SK-N-SH treated with all-trans-retinoic acid at 6 μM for 48 hours (cell line): ENCODE results near the gene RGL3.
"Not testable (repeated sequence)": the region's sequence is repeated elsewhere in the genome, so short reads cannot be mapped to it uniquely, and the experiment has no call there.

Experiments
- ATAC-seq: fragments of 200-7000 bp; cut with Tn5 transposase; 3 replicates; pipeline ENCODE4 v1.9.1; 2020; ENCODE audit warnings: mild to moderate bottlenecking, moderate library complexity
- ARNTL ChIP-seq: fragments of 450-650 bp; formaldehyde crosslinking; IDR thresholded peaks from 2 replicates; pipeline ENCODE4 v1.5.0; 2020; ENCODE audit warnings: low read depth, mild to moderate bottlenecking, moderate library complexity, borderline replicate concordance
- BACH2 ChIP-seq: fragments of 250-450 bp; sonication (Bioruptor Pico); IDR thresholded peaks from 2 replicates; pipeline ENCODE4 v1.9.0; 2021; ENCODE audit warnings: mild to moderate bottlenecking, borderline replicate concordance
- CSDC2 ChIP-seq: fragments of 250-450 bp; sonication (Bioruptor Pico); IDR thresholded peaks from 2 replicates; pipeline ENCODE4 v1.5.0; 2020; ENCODE audit warnings: mild to moderate bottlenecking, moderate library complexity
- GLIS3 ChIP-seq: fragments of 250-450 bp; sonication (Bioruptor Pico); IDR thresholded peaks from 2 replicates; pipeline ENCODE4 v1.5.0; 2020; ENCODE audit warnings: mild to moderate bottlenecking, moderate library complexity
- ISL1 ChIP-seq: fragments of 250-450 bp; sonication (Bioruptor Pico); IDR thresholded peaks from 2 replicates; pipeline ENCODE4 v2.1.2; 2022; ENCODE audit warnings: mild to moderate bottlenecking, moderate library complexity
- OSR1 ChIP-seq: fragments of 250-450 bp; sonication (Bioruptor Pico); IDR thresholded peaks from 2 replicates; pipeline ENCODE4 v1.8.0; 2022; ENCODE audit warnings: moderate library complexity, mild to moderate bottlenecking, inconsistent platforms
- PPARA ChIP-seq: fragments of 250-450 bp; sonication (Bioruptor Pico); IDR thresholded peaks from 2 replicates; pipeline ENCODE4 v1.5.0; 2020; ENCODE audit warnings: mild to moderate bottlenecking, borderline replicate concordance
- RARB ChIP-seq: fragments of 250-450 bp; sonication (Bioruptor Pico); IDR thresholded peaks from 2 replicates; pipeline ENCODE4 v1.8.0; 2021; ENCODE audit warnings: mild to moderate bottlenecking, moderate library complexity
- SNAI2 ChIP-seq: fragments of 250-450 bp; sonication (Bioruptor Pico); IDR thresholded peaks from 2 replicates; pipeline ENCODE4 v1.5.0; 2020; ENCODE audit warnings: mild to moderate bottlenecking, moderate library complexity
- TOX ChIP-seq: fragments of 250-450 bp; sonication (Bioruptor Pico); IDR thresholded peaks from 2 replicates; pipeline ENCODE4 v1.8.0; 2021; ENCODE audit warnings: mild to moderate bottlenecking, moderate library complexity, borderline replicate concordance
- ZFP30 ChIP-seq: fragments of 450-650 bp; formaldehyde crosslinking; IDR thresholded peaks from 2 replicates; pipeline ENCODE4 v1.5.0; 2022; ENCODE audit warnings: mild to moderate bottlenecking, moderate library complexity
- ZNF565 ChIP-seq: fragments of 450-650 bp; formaldehyde crosslinking; conservative IDR thresholded peaks from 2 replicates; pipeline ENCODE4 v1.5.0; 2020; ENCODE audit warnings: low read depth, mild to moderate bottlenecking, moderate library complexity
- ZNF70 ChIP-seq: fragments of 450-650 bp; formaldehyde crosslinking; IDR thresholded peaks from 2 replicates; pipeline ENCODE4 v1.5.0; 2020; ENCODE audit warnings: mild to moderate bottlenecking, moderate library complexity
- ZNF8 ChIP-seq: fragments of 450-650 bp; formaldehyde crosslinking; IDR thresholded peaks from 2 replicates; pipeline ENCODE4 v1.5.0; 2020; ENCODE audit warnings: mild to moderate bottlenecking, moderate library complexity
- TF ChIP-seq, protein P1 (sequence below): fragments of 250-450 bp; sonication (Bioruptor Pico); IDR thresholded peaks from 2 replicates; pipeline ENCODE4 v1.5.0; 2020; ENCODE audit warnings: mild to moderate bottlenecking, moderate library complexity
- TF ChIP-seq, protein P2 (sequence below): fragments of 250-450 bp; sonication (Bioruptor Pico); IDR thresholded peaks from 2 replicates; pipeline ENCODE4 v1.5.1; 2021; ENCODE audit warnings: mild to moderate bottlenecking, moderate library complexity
- TF ChIP-seq, protein P3 (sequence below): fragments of 250-450 bp; sonication (Bioruptor Pico); IDR thresholded peaks from 2 replicates; pipeline ENCODE4 v1.8.0; 2020; ENCODE audit warnings: mild to moderate bottlenecking, moderate library complexity, borderline replicate concordance
- TF ChIP-seq, protein P4 (sequence below): fragments of 250-450 bp; sonication (Bioruptor Pico); IDR thresholded peaks from 2 replicates; pipeline ENCODE4 v1.8.0; 2021; ENCODE audit warnings: low read depth, mild to moderate bottlenecking, moderate library complexity, borderline replicate concordance
- TF ChIP-seq, protein P5 (sequence below): fragments of 250-450 bp; sonication (Bioruptor Pico); IDR thresholded peaks from 2 replicates; pipeline ENCODE4 v1.5.1; 2020; ENCODE audit warnings: low read depth, mild to moderate bottlenecking, moderate library complexity

RGL3 gene

DNA sequence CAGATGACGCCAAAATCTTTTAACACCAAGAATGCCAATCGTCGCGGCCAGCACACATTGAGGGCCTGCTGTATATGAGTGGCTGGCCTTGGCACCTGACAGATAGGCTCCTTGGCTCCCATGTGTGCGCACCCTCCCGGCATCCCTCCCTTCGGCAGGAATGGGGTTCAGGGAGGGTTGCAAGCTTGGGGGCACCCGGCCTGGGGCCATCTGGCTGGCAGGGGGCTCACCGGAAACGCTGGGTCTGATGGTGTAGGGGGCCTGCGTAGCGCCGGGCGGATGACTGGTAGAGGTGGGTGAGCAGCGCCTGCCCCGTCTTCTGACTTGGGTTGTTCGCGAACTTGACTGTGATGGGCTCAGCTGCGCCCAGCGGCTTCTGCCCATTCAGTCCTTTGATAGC lies 38.7 kb upstream of the RGL3 start:
- ATAC-seq: no peak
- TF ChIP-seq ARNTL (CRISPR knock-in tag) (no peak), ZNF565 (CRISPR knock-in tag) (no peak)
- TF ChIP-seq, protein P1, sequence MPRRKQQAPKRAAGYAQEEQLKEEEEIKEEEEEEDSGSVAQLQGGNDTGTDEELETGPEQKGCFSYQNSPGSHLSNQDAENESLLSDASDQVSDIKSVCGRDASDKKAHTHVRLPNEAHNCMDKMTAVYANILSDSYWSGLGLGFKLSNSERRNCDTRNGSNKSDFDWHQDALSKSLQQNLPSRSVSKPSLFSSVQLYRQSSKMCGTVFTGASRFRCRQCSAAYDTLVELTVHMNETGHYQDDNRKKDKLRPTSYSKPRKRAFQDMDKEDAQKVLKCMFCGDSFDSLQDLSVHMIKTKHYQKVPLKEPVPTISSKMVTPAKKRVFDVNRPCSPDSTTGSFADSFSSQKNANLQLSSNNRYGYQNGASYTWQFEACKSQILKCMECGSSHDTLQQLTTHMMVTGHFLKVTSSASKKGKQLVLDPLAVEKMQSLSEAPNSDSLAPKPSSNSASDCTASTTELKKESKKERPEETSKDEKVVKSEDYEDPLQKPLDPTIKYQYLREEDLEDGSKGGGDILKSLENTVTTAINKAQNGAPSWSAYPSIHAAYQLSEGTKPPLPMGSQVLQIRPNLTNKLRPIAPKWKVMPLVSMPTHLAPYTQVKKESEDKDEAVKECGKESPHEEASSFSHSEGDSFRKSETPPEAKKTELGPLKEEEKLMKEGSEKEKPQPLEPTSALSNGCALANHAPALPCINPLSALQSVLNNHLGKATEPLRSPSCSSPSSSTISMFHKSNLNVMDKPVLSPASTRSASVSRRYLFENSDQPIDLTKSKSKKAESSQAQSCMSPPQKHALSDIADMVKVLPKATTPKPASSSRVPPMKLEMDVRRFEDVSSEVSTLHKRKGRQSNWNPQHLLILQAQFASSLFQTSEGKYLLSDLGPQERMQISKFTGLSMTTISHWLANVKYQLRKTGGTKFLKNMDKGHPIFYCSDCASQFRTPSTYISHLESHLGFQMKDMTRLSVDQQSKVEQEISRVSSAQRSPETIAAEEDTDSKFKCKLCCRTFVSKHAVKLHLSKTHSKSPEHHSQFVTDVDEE (CRISPR knock-in tag): no peak

DNA sequence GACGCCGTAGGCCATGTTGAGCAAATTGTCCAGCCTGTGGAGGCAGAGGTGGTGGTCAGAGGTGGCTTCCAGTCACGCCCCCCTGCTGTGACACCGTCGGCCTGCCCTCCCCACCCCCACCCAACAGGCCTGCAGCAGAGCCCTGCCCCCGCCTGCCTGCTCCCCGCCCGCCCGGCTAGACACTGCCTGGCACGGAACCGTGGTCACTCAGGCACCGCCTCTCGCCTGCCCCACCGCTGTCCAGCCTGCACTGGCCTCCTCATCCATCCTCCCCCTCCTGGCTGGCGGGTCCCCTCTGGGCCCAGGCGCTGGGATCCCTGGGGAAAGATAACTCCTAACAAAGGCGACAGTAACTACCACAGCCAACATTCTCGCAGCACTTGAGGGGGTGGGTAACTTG lies 38.0 kb upstream of the RGL3 start:
- ATAC-seq: no peak
- TF ChIP-seq ZNF565 (CRISPR knock-in tag) (no peak), TOX (CRISPR knock-in tag) (no peak)
- TF ChIP-seq, protein P2, sequence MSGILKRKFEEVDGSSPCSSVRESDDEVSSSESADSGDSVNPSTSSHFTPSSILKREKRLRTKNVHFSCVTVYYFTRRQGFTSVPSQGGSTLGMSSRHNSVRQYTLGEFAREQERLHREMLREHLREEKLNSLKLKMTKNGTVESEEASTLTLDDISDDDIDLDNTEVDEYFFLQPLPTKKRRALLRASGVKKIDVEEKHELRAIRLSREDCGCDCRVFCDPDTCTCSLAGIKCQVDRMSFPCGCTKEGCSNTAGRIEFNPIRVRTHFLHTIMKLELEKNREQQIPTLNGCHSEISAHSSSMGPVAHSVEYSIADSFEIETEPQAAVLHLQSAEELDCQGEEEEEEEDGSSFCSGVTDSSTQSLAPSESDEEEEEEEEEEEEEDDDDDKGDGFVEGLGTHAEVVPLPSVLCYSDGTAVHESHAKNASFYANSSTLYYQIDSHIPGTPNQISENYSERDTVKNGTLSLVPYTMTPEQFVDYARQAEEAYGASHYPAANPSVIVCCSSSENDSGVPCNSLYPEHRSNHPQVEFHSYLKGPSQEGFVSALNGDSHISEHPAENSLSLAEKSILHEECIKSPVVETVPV: no peak

DNA sequence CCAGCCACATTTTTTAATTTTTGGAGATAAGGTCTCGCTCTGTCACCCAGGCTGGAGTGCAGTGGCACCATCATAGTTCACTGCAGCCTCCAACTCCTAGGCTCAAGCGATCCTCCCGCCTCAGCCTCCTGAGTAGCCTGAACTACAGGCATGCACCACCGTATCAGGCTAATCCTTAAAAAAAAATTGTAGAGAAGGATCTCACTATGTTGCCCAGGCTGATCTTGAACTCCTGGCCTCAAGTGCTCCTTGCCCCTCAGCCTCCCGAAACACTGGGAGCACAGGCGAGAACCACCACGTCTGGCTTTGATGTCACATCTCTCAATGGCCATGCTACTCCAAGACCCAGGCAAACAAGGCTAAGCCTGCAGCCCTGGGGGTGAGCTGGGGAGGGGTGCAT lies 37.5 kb upstream of the RGL3 start:
- no peak for ATAC-seq
- TF ChIP-seq PPARA (CRISPR knock-in tag) (no peak), ZNF565 (CRISPR knock-in tag) (no peak), ZFP30 (no peak)
- TF ChIP-seq, protein P3, sequence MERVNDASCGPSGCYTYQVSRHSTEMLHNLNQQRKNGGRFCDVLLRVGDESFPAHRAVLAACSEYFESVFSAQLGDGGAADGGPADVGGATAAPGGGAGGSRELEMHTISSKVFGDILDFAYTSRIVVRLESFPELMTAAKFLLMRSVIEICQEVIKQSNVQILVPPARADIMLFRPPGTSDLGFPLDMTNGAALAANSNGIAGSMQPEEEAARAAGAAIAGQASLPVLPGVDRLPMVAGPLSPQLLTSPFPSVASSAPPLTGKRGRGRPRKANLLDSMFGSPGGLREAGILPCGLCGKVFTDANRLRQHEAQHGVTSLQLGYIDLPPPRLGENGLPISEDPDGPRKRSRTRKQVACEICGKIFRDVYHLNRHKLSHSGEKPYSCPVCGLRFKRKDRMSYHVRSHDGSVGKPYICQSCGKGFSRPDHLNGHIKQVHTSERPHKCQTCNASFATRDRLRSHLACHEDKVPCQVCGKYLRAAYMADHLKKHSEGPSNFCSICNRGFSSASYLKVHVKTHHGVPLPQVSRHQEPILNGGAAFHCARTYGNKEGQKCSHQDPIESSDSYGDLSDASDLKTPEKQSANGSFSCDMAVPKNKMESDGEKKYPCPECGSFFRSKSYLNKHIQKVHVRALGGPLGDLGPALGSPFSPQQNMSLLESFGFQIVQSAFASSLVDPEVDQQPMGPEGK (CRISPR knock-in tag): no peak
- TF ChIP-seq, protein P4, sequence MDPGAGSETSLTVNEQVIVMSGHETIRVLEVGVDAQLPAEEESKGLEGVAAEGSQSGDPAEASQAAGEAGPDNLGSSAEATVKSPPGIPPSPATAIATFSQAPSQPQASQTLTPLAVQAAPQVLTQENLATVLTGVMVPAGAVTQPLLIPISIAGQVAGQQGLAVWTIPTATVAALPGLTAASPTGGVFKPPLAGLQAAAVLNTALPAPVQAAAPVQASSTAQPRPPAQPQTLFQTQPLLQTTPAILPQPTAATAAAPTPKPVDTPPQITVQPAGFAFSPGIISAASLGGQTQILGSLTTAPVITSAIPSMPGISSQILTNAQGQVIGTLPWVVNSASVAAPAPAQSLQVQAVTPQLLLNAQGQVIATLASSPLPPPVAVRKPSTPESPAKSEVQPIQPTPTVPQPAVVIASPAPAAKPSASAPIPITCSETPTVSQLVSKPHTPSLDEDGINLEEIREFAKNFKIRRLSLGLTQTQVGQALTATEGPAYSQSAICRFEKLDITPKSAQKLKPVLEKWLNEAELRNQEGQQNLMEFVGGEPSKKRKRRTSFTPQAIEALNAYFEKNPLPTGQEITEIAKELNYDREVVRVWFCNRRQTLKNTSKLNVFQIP: no peak

DNA sequence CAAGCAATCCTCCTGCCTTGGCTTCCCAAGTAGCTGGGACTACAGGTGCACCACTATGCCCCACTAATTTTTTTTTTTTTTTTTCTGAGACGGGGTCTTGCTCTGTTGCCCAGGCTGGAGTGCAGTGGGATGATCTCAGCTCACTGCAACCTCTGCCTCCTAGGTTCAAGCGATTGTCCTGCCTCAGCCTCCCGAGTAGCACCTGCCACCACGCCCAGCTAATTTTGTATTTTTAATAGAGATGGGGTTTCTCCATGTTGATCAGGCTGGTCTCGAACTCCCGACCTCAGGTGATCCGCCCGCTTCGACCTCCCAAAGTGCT lies 36.1 kb upstream of the RGL3 start:
- ATAC-seq: not testable (repeated sequence)

DNA sequence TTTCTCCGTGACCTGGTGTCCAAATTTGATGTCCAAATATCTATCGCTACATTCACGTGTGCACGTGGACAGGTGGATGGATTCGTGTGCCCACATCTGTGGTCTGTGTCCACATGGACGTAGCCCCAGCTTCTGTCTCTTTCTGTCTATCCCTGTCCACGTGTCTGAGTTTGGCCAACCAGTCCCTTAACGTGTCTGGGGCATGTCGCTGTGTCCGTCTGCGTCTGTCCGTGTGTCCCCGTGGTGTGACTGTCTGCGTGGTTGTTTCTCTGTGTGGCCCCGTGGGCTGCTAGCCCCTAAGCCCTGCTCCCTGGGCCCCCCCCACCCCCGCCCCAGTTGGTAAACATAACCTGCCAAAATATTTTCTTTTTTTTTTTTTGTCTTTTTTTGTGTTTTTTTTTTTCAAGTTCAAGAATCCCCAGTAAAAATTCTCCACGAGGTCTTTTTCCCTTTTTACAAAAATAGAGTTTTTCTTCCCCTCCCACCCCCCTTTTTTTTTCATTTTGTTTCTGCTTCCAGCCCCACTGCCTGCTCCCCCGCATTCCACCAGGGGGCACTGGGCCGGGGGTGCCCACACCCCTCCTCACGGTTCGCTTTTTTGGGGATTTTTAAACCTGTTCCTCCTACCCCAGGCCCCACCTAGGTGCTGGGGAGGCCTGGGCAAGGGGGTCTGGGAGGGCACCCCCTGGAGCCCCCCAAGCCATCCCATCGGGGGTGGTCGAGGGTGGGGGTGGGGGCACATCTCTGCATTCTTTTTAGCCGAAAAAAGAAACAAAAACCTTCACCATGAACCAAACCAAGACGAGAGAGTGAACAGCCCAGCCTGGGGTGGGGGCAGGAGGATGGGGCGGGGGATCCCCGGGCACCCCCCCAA lies 34.6 kb upstream of the RGL3 start:
- ATAC-seq: no peak
- TF ChIP-seq ZNF70 (no peak), SNAI2 (no peak), RARB (CRISPR knock-in tag) (no peak), GLIS3 (CRISPR knock-in tag) (no peak), ZNF8 (no peak), BACH2 (CRISPR knock-in tag) (no peak), OSR1 (no peak), ARNTL (CRISPR knock-in tag) (no peak), ISL1 (CRISPR knock-in tag) (no peak), PPARA (CRISPR knock-in tag) (no peak), CSDC2 (CRISPR knock-in tag) (no peak)
- TF ChIP-seq, protein P2: no peak
- TF ChIP-seq, protein P4: no peak
- TF ChIP-seq, protein P5, sequence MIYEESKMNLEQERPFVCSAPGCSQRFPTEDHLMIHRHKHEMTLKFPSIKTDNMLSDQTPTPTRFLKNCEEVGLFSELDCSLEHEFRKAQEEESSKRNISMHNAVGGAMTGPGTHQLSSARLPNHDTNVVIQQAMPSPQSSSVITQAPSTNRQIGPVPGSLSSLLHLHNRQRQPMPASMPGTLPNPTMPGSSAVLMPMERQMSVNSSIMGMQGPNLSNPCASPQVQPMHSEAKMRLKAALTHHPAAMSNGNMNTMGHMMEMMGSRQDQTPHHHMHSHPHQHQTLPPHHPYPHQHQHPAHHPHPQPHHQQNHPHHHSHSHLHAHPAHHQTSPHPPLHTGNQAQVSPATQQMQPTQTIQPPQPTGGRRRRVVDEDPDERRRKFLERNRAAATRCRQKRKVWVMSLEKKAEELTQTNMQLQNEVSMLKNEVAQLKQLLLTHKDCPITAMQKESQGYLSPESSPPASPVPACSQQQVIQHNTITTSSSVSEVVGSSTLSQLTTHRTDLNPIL (CRISPR knock-in tag): no peak
